Measurements from ENCODE around the gene TEKT1. TPM values are rescaled to one million over a fixed set of nuclear protein-coding genes. Genes with fewer than 3 reads are reported as not detected.
"Not testable (repeated sequence)": the region's sequence is repeated elsewhere in the genome, so short reads cannot be mapped to it uniquely, and the experiment has no call there.

TEKT1 gene
- total RNA-seq (2022) (0.27 TPM in 1 of 2 replicates, not detected in the other), Bru-seq, nascent RNA (percentile 21 among the genes with signal in this experiment), BruChase-seq, experiment 1, labeled RNA remaining after a 6-hour chase (percentile 24 among the genes with signal in this experiment), BruChase-seq, experiment 2, labeled RNA remaining after a 2-hour chase (percentile 23 among the genes with signal in this experiment)
- long read RNA-seq, partial matches to known transcripts, result 1 of 5 reads
- long read RNA-seq, other reads (novel, unspliced or antisense), result 4 of 5 reads

DNA sequence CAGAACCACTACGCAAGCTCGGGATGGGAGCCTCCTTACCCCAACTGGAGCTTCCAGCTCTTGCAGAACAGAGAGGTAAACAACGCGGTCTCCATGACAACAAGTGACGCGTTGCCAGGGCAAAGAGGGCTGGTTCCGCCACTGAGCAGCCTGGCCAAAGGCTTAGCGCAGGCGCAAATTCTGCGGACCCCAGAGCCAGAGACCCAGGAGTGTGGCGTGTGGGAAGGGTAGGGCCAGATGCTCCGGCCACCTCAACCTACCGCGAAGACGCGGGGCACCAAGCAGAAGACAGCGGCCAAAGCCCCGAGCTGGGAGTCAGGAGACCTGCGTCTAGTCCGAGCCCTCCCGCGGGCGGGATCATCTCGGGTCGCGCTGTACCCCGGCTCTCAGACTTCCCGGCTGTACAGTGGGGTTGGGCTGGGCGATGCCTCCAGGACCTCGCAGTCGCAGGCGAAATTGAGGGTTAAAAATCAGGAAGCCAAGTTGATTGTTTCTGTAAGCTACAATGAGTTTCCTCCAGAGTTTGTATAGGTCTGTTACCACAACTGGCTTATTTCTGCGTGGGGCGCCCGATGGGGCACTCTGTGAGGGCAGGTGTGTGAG is at the start of gene TEKT1:
Gene TEKT1, minus strand, starts transcription at position 69 of the 603 bp plus-strand sequence. CDS start 1,353 bp downstream, outside the sequence.
- intact Hi-C loops (cut with micrococcal nuclease), result no loop called here
- POLR2A ChIA-PET, result interaction anchor here (0.7 to 1.2 kb wide), 3 partner anchors 9 to 173 kb away, joined by 3 to 5 read pairs (median 5); no protein-coding TSS in a partner anchor
- BruUV-seq (replicated peaks), result no TSS peak
- no peaks in the 10 kb centered on the region for H3K36me3 Mint-ChIP-seq (ENCODE audit: insufficient read depth, unreplicated experiment)
- peak within 1 kb of the TSS; percentile 86 for H3K27ac Mint-ChIP-seq (ENCODE audit: low read depth, unreplicated experiment)
- TF ChIP-seq, protein P1, sequence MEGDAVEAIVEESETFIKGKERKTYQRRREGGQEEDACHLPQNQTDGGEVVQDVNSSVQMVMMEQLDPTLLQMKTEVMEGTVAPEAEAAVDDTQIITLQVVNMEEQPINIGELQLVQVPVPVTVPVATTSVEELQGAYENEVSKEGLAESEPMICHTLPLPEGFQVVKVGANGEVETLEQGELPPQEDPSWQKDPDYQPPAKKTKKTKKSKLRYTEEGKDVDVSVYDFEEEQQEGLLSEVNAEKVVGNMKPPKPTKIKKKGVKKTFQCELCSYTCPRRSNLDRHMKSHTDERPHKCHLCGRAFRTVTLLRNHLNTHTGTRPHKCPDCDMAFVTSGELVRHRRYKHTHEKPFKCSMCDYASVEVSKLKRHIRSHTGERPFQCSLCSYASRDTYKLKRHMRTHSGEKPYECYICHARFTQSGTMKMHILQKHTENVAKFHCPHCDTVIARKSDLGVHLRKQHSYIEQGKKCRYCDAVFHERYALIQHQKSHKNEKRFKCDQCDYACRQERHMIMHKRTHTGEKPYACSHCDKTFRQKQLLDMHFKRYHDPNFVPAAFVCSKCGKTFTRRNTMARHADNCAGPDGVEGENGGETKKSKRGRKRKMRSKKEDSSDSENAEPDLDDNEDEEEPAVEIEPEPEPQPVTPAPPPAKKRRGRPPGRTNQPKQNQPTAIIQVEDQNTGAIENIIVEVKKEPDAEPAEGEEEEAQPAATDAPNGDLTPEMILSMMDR (IDR thresholded peaks at IDR 0.05; ENCODE audit: unreplicated experiment), result no peak
- H3K4me3 Mint-ChIP-seq (ENCODE audit: unreplicated experiment), result peak within 1 kb of the TSS; percentile 80
- H3K9me3 Mint-ChIP-seq (ENCODE audit: unreplicated experiment), result no peaks in the 10 kb centered on the region
- peak; percentile 59 for DNase-seq (ENCODE audit: unreplicated experiment)
- peaks cover 31% of the 10 kb centered on the region for H3K27me3 Mint-ChIP-seq (ENCODE audit: insufficient read depth, unreplicated experiment)
- peaks cover 5% of the 10 kb centered on the region for H3K4me1 Mint-ChIP-seq (ENCODE audit: insufficient read depth, unreplicated experiment)
- CTCF ChIA-PET, result interaction anchor here (0.6 to 3.6 kb wide), 4 partner anchors 11 to 191 kb away, joined by 3 to 25 read pairs (median 6); no protein-coding TSS in a partner anchor

DNA sequence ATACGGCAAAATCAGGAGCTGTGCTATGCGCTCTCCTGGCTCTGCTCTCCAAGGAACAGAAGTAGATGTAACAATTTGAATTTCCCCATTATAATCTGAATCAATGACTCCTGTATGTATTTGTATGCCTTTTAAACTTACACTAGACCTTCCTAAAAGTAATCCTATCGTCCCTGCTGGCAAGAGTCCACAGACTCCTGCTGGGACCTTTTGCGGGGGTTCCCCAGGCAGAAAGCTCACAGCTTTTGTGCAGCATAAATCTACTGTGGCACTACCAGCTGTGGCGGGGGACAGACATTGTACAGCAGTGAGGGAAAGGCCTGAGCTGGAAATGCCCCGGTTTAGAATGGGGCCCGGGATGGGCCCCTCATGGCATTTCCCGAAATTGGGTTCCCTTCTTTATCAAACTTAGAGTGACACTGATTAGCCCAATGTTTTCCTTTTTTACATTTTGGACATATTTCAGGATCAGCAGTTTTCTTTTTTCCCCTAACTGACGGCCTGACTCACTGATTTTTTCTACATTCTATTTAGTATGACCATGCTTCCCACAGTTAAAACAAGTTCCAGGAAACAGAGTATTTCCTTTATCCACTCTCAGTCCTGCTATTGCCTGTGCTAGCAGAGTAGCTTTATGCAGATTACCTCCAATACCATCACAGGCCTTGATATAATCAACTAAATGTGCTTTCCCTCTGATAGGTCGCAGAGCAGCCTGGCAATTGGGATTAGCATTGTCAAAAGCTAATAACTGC is 47.9 kb upstream of the TEKT1 start:
- H3K4me1 Mint-ChIP-seq (ENCODE audit: insufficient read depth, unreplicated experiment); H3K4me3 Mint-ChIP-seq (ENCODE audit: unreplicated experiment); H3K27ac Mint-ChIP-seq (ENCODE audit: low read depth, unreplicated experiment); POLR2A ChIA-PET; H3K36me3 Mint-ChIP-seq (ENCODE audit: insufficient read depth, unreplicated experiment); intact Hi-C loops (cut with micrococcal nuclease); DNase-seq (ENCODE audit: unreplicated experiment); BruUV-seq (replicated peaks); H3K27me3 Mint-ChIP-seq (ENCODE audit: insufficient read depth, unreplicated experiment): not testable (repeated sequence)
- H3K9me3 Mint-ChIP-seq (ENCODE audit: unreplicated experiment), result peaks cover 15% of the 10 kb centered on the region
- CTCF ChIA-PET, result interaction anchor here (1.0 to 1.6 kb wide), 2 partner anchors 31 to 36 kb away, joined by 6 to 8 read pairs; no protein-coding TSS in a partner anchor

DNA sequence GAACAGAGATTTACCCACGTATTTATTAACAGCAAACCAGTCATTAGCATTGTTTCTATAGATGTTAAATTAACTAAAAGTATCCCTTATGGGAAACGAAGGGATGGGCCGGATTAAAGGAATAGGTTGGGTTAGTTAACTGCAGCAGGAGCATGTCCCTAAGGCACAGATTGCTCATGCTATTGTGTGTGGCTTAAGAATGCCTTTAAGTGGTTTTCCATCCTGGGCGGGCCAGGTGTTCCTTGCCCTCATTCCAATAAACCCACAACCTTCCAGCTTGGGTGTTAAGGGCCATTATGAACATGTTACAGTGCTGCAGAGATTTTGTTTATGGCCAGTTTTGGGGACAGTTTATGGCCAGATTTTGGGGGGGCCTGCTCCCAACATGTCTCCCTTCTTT is 43.7 kb upstream of the TEKT1 start:
- POLR2A ChIA-PET, result interaction anchor here (0.8 to 1.5 kb wide), 3 partner anchors 9 to 52 kb away, joined by 3 to 4 read pairs (median 3); no protein-coding TSS in a partner anchor
- DNase-seq (ENCODE audit: unreplicated experiment), result peak; percentile 59
- H3K27me3 Mint-ChIP-seq (ENCODE audit: insufficient read depth, unreplicated experiment); H3K9me3 Mint-ChIP-seq (ENCODE audit: unreplicated experiment); H3K27ac Mint-ChIP-seq (ENCODE audit: low read depth, unreplicated experiment); CTCF ChIA-PET; intact Hi-C loops (cut with micrococcal nuclease); BruUV-seq (replicated peaks); H3K36me3 Mint-ChIP-seq (ENCODE audit: insufficient read depth, unreplicated experiment); H3K4me3 Mint-ChIP-seq (ENCODE audit: unreplicated experiment): not testable (repeated sequence)
- H3K4me1 Mint-ChIP-seq (ENCODE audit: insufficient read depth, unreplicated experiment), result peaks cover 11% of the 10 kb centered on the region

DNA sequence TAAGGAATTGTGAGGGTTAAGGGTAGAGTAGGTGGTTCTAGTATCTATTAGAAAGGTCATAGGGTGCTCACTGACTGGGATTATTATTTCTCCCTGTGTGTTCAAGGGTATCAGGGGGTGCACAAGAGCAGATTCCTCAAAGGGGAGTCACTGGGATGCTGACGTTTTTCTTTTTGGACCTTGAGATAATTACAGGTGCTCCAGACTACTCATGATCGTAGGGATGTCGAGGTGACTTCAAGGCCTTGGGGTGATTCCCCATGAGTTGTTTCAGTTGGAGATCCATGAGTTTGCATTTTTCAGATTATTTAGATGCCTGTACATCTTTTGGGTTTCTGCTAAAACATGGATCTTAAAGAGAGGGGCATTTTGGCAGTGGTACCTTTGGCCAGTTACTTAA is 41.4 kb upstream of the TEKT1 start:
- BruUV-seq (replicated peaks), result no TSS peak
- Mint-ChIP-seq H3K27ac (ENCODE audit: low read depth, unreplicated experiment) (peak overlapping the region; percentile 63), H3K4me1 (ENCODE audit: insufficient read depth, unreplicated experiment) (peaks cover 26% of the 10 kb centered on the region), H3K4me3 (ENCODE audit: unreplicated experiment) (no peak overlapping the region), H3K27me3 (ENCODE audit: insufficient read depth, unreplicated experiment) (no peaks in the 10 kb centered on the region), H3K9me3 (ENCODE audit: unreplicated experiment) (no peaks in the 10 kb centered on the region), H3K36me3 (ENCODE audit: insufficient read depth, unreplicated experiment) (peaks cover 11% of the 10 kb centered on the region)
- ChIA-PET POLR2A (interaction anchor here (1.3 to 2.1 kb wide), 5 partner anchors 18 to 54 kb away, joined by 3 to 11 read pairs (median 4); no protein-coding TSS in a partner anchor), CTCF (interaction anchor here (0.6 kb wide), 1 partner anchor 50 kb away, joined by 3 read pairs; no protein-coding TSS in a partner anchor)
- TF ChIP-seq, protein P1 (IDR thresholded peaks at IDR 0.05; ENCODE audit: unreplicated experiment), result no peak
- DNase-seq (ENCODE audit: unreplicated experiment), result no peak
- intact Hi-C loops (cut with micrococcal nuclease), result loop anchor here (1.0 kb wide), 1 partner anchor 34 kb away; no protein-coding TSS in a partner anchor
